ENCODE measurements around the gene SULF2.

SULF2 gene

DNA sequence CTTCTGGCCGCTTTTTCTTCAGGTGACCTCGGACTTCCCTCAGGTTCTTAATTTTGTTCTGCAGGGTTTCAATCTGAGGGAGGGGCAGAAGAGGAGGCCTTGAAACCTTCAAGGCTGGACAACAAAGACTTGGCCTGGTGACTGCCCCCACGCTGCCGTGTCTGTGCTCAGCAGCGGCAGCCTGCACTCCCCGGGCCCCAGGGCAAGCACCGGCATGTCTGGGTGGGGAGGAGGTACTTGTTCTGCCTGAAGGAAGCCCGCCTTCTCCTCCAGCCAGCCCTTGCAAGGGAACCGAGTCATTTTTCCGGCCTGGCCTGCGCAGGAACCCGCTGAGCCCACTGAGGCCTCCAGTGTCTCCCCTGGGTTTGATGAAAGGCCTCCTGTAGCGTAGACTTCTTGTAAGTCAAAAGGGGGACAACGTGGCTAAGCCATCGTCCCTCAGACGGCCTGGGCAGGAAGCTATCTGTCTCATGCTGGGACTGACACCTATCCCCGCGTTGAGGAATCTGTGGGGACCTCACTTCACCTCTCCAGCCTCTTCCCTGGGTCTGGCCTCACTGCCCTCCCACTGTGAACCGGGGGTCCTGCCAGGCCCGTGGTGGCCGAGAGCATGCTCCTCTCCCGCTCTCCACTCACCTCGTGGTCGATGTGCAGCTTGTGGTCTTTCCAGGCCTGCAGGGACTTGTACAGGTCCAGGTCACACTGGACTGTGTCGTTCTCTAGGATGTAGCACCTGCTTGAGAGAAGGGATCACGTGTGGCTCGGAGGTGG lies 119.9 kb downstream of the SULF2 start:
- no peak for DNase-seq (ENCODE audit: low read depth in 1 of 2, low spot score in 1 of 2)
- TF ChIP-seq POLR2AphosphoS5 (IDR thresholded peaks at IDR 0.05; ENCODE audit: low read depth) (no peak), CTCF (IDR thresholded peaks at IDR 0.05; ENCODE audit: insufficient read depth, low read length) (no peak), SPI1 (IDR thresholded peaks at IDR 0.05; ENCODE audit: borderline replicate concordance, low read depth) (no peak), GABPA (IDR thresholded peaks at IDR 0.05; ENCODE audit: low read depth) (no peak)
- TF ChIP-seq, protein P1, sequence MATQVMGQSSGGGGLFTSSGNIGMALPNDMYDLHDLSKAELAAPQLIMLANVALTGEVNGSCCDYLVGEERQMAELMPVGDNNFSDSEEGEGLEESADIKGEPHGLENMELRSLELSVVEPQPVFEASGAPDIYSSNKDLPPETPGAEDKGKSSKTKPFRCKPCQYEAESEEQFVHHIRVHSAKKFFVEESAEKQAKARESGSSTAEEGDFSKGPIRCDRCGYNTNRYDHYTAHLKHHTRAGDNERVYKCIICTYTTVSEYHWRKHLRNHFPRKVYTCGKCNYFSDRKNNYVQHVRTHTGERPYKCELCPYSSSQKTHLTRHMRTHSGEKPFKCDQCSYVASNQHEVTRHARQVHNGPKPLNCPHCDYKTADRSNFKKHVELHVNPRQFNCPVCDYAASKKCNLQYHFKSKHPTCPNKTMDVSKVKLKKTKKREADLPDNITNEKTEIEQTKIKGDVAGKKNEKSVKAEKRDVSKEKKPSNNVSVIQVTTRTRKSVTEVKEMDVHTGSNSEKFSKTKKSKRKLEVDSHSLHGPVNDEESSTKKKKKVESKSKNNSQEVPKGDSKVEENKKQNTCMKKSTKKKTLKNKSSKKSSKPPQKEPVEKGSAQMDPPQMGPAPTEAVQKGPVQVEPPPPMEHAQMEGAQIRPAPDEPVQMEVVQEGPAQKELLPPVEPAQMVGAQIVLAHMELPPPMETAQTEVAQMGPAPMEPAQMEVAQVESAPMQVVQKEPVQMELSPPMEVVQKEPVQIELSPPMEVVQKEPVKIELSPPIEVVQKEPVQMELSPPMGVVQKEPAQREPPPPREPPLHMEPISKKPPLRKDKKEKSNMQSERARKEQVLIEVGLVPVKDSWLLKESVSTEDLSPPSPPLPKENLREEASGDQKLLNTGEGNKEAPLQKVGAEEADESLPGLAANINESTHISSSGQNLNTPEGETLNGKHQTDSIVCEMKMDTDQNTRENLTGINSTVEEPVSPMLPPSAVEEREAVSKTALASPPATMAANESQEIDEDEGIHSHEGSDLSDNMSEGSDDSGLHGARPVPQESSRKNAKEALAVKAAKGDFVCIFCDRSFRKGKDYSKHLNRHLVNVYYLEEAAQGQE (IDR thresholded peaks at IDR 0.05; ENCODE audit: insufficient replicate concordance, low read depth), result no peak
- no peak overlapping the region for H3K27ac ChIP-seq (replicated peaks)

DNA sequence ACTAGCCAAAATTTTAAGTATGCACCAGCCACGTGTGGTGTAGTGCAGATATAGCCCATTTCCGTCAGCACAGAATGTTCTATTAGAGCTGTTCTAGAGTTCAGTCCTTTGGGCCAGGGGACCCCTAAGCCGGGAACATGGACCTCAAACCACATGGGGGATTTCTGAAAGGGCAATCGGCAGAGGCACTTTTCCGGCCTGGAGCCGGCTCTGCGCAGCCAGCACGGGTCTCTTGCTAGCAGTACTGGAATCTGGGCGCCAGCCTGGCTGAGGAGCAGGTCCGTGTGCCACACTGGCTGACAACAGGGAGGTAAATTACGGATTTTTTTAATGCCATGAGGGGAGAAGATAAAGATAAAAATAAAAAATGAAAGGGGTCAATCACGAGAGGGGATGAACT lies 120.5 kb downstream of the SULF2 start:
- H3K27me3 ChIP-seq (ENCODE audit: insufficient read depth, poor library complexity, severe bottlenecking), result no peaks in the 10 kb centered on the region
- H3K27ac ChIP-seq (replicated peaks), result no peak overlapping the region
- no peak overlapping the region for H3K4me3 ChIP-seq (replicated peaks; ENCODE audit: insufficient read depth, low read length)
- no peak for DNase-seq (ENCODE audit: low read depth in 1 of 2, low spot score in 1 of 2)
- TF ChIP-seq POLR2AphosphoS5 (IDR thresholded peaks at IDR 0.05; ENCODE audit: low read depth) (no peak), GABPA (IDR thresholded peaks at IDR 0.05; ENCODE audit: low read depth) (no peak), CTCF (IDR thresholded peaks at IDR 0.05; ENCODE audit: insufficient read depth, low read length) (no peak), SPI1 (IDR thresholded peaks at IDR 0.05; ENCODE audit: borderline replicate concordance, low read depth) (no peak)
- TF ChIP-seq, protein P1 (IDR thresholded peaks at IDR 0.05; ENCODE audit: insufficient replicate concordance, low read depth), result no peak

More for the DNA sequence above, 119.9 kb downstream of the SULF2 start:
- H3K27me3 ChIP-seq (ENCODE audit: insufficient read depth, poor library complexity, severe bottlenecking), result no peaks in the 10 kb centered on the region
- no peak overlapping the region for H3K4me3 ChIP-seq (replicated peaks; ENCODE audit: insufficient read depth, low read length)

DNA sequence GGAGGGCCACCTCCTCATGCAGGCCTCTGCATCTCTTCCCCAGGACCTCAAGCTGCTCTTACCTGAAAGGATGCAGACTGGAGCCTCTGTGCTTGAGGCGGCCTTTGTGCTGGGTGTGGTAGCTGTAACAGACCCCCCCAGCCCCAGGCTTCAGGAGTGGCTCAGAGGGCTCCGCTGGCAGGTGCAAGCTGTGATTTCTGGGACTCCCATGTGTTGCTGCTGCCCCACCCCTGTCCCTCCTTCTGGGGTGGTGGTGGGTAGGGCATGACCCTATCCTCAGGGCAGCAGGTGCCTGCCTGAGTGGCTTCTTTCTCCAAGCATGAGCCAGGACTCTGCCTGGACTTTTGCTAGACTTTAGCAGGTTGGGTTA lies 121.2 kb downstream of the SULF2 start:
- H3K4me3 ChIP-seq (replicated peaks; ENCODE audit: insufficient read depth, low read length), result no peak overlapping the region

More for the DNA sequence above, 121.2 kb downstream of the SULF2 start:
- no peak for DNase-seq (ENCODE audit: low read depth in 1 of 2, low spot score in 1 of 2)
- no peak overlapping the region for H3K27ac ChIP-seq (replicated peaks)
- TF ChIP-seq GABPA (IDR thresholded peaks at IDR 0.05; ENCODE audit: low read depth) (no peak), CTCF (IDR thresholded peaks at IDR 0.05; ENCODE audit: insufficient read depth, low read length) (no peak), POLR2AphosphoS5 (IDR thresholded peaks at IDR 0.05; ENCODE audit: low read depth) (no peak), SPI1 (IDR thresholded peaks at IDR 0.05; ENCODE audit: borderline replicate concordance, low read depth) (no peak)
- TF ChIP-seq, protein P1 (IDR thresholded peaks at IDR 0.05; ENCODE audit: insufficient replicate concordance, low read depth), result no peak
- H3K27me3 ChIP-seq (ENCODE audit: insufficient read depth, poor library complexity, severe bottlenecking), result no peaks in the 10 kb centered on the region
